Liver (tissue), 4 donors: ENCODE measurements around the gene GPR37. TPM values are rescaled to one million over a fixed set of nuclear protein-coding genes. Genes with fewer than 3 reads are reported as not detected.

Experiments
- polyA plus RNA-seq, 2 donors: library from polyadenylated mRNA; stranded (reverse) in 1 of 2; unstranded in 1 of 2; fragments of 200-250 nt in 1 of 2; fragments of >200 nt in 1 of 2; fragmentation: Nextera tagmentation in 1 of 2; extraction: Ambion mirVana in 1 of 2; gene quantifications; one replicate each; pipeline versions ENCODE4 v1.2.1 to v1.2.3, GENCODE V29; 2013 to 2015
- total RNA-seq, 2 donors: library from RNA; depleted of rRNA; stranded (reverse); fragments of >200 nt; gene quantifications; one replicate each; pipeline ENCODE4 v1.2.3, GENCODE V29; 2014
- donor health status: healthy.
- donor health status: healthy.
- donor health status: healthy.

Gene GPR37
- total and polyA plus RNA-seq, 4 donors = 0.33 to 12.0 (median 8.7) TPM

Other genes starting within 250 kb of the GPR37 start
- 10 to 100 TPM; 11.5 to 35.5 TPM for gene POT1, start 164.0 kb upstream of the GPR37 start, total RNA-seq
- gene POT1, start 164.0 kb upstream of the GPR37 start, polyA plus RNA-seq = 1 to 10 TPM; 4.9 to 5.4 TPM